Stimulated activated memory B cell treated with anti-CD40 and anti-IgM and Interleukin-4, amounts not matched to agents 10 μg/mL and 1 μg/mL and 100 μg/mL, for 72 hours (primary cell): ENCODE measurements around the gene EP300.

Experiments used
- ATAC-seq: fragments of 150-1000 bp; cut with Tn5 transposase; 2 replicates; pipeline ENCODE4 v1.10.0; 2021
- H3K27ac Mint-ChIP-seq: one replicate; pipeline ENCODE4 v1.8.0; 2022; ENCODE audit warnings: mild to moderate bottlenecking, mixed read lengths
- H3K27me3 Mint-ChIP-seq: one replicate; pipeline ENCODE4 v1.8.0; 2022; ENCODE audit warnings: mixed read lengths
- H3K36me3 Mint-ChIP-seq: one replicate; pipeline ENCODE4 v1.8.0; 2022; ENCODE audit warnings: mixed read lengths
- H3K4me1 Mint-ChIP-seq: one replicate; pipeline ENCODE4 v1.8.0; 2022; ENCODE audit warnings: mixed read lengths
- H3K4me3 Mint-ChIP-seq: one replicate; pipeline ENCODE4 v1.8.0; 2022; ENCODE audit warnings: mild to moderate bottlenecking, moderate library complexity, mixed read lengths
- H3K9me3 Mint-ChIP-seq: one replicate; pipeline ENCODE4 v1.8.0; 2022; ENCODE audit warnings: mixed read lengths

Gene EP300

GRCh38 chr22:41074061-41074460, 18.3 kb upstream of the EP300 start:
- H3K27ac Mint-ChIP-seq: no peak overlapping the region
- H3K4me1 Mint-ChIP-seq: peaks cover 13% of the 10 kb centered on the region
- H3K27me3 Mint-ChIP-seq: no peaks in the 10 kb centered on the region
- no peaks in the 10 kb centered on the region for H3K9me3 Mint-ChIP-seq
- no peak overlapping the region for H3K4me3 Mint-ChIP-seq
- no peaks in the 10 kb centered on the region for H3K36me3 Mint-ChIP-seq
- ATAC-seq: no peak

GRCh38 chr22:41074466-41074865, 17.9 kb upstream of the EP300 start:
- no peak for ATAC-seq
- Mint-ChIP-seq H3K27ac (no peak overlapping the region), H3K4me1 (peaks cover 12% of the 10 kb centered on the region), H3K4me3 (no peak overlapping the region), H3K9me3 (no peaks in the 10 kb centered on the region), H3K36me3 (no peaks in the 10 kb centered on the region), H3K27me3 (no peaks in the 10 kb centered on the region)

GRCh38 chr22:41074941-41075710, 17.3 kb upstream of the EP300 start:
- H3K4me1 Mint-ChIP-seq: peaks cover 12% of the 10 kb centered on the region
- H3K36me3 Mint-ChIP-seq: no peaks in the 10 kb centered on the region
- no peak overlapping the region for H3K27ac Mint-ChIP-seq
- no peaks in the 10 kb centered on the region for H3K27me3 Mint-ChIP-seq
- ATAC-seq: no peak
- H3K4me3 Mint-ChIP-seq: no peak overlapping the region
- no peaks in the 10 kb centered on the region for H3K9me3 Mint-ChIP-seq

GRCh38 chr22:41075946-41076345, 16.4 kb upstream of the EP300 start:
- H3K27me3 Mint-ChIP-seq: no peaks in the 10 kb centered on the region
- no peak overlapping the region for H3K27ac Mint-ChIP-seq
- ATAC-seq: no peak
- no peaks in the 10 kb centered on the region for H3K36me3 Mint-ChIP-seq
- H3K4me3 Mint-ChIP-seq: no peak overlapping the region
- no peaks in the 10 kb centered on the region for H3K9me3 Mint-ChIP-seq
- peaks cover 12% of the 10 kb centered on the region for H3K4me1 Mint-ChIP-seq

- no peaks in the 10 kb centered on the region for H3K36me3 Mint-ChIP-seq
- H3K4me1 Mint-ChIP-seq: peaks cover 12% of the 10 kb centered on the region
- ATAC-seq: no peak
- H3K27me3 Mint-ChIP-seq: no peaks in the 10 kb centered on the region
- no peaks in the 10 kb centered on the region for H3K9me3 Mint-ChIP-seq
- H3K4me3 Mint-ChIP-seq: no peak overlapping the region
- no peak overlapping the region for H3K27ac Mint-ChIP-seq
These were observed 15.5 kb upstream of the EP300 start for GRCh38 chr22:41076857-41077256.

GRCh38 chr22:41078931-41079330, 13.5 kb upstream of the EP300 start:
- Mint-ChIP-seq H3K9me3 (no peaks in the 10 kb centered on the region), H3K27ac (peak overlapping the region; percentile 25), H3K4me1 (peaks cover 12% of the 10 kb centered on the region), H3K4me3 (no peak overlapping the region), H3K36me3 (no peaks in the 10 kb centered on the region), H3K27me3 (no peaks in the 10 kb centered on the region)
- ATAC-seq: peak; percentile 74

GRCh38 chr22:41085842-41086241, 6.5 kb upstream of the EP300 start:
- Mint-ChIP-seq H3K27me3 (no peaks in the 10 kb centered on the region), H3K9me3 (no peaks in the 10 kb centered on the region), H3K4me1 (peaks cover 6% of the 10 kb centered on the region), H3K36me3 (no peaks in the 10 kb centered on the region), H3K4me3 (no peak overlapping the region), H3K27ac (no peak overlapping the region)
- no peak for ATAC-seq

GRCh38 chr22:41091132-41092022, 1.0 kb upstream of the EP300 start:
- H3K4me1 Mint-ChIP-seq: peaks cover 32% of the 10 kb centered on the region
- peak; percentile 91 for ATAC-seq

GRCh38 chr22:41092847-41093411, 537 bp downstream of the EP300 start:
- peaks cover 43% of the 10 kb centered on the region for H3K4me1 Mint-ChIP-seq
- peaks cover 32% of the 10 kb centered on the region for H3K36me3 Mint-ChIP-seq
- H3K27me3 Mint-ChIP-seq: no peaks in the 10 kb centered on the region
- peak overlapping the region; percentile 100 for H3K4me3 Mint-ChIP-seq
- H3K9me3 Mint-ChIP-seq: no peaks in the 10 kb centered on the region
- no peak for ATAC-seq
- peak overlapping the region; percentile 98 for H3K27ac Mint-ChIP-seq

More at GRCh38 chr22:41091132-41092022, 1.0 kb upstream of the EP300 start:
- Mint-ChIP-seq H3K27ac (peak overlapping the region; percentile 98), H3K4me3 (peak overlapping the region; percentile 100), H3K27me3 (no peaks in the 10 kb centered on the region), H3K9me3 (no peaks in the 10 kb centered on the region), H3K36me3 (peaks cover 25% of the 10 kb centered on the region)

- Mint-ChIP-seq H3K9me3 (no peaks in the 10 kb centered on the region), H3K27ac (peak overlapping the region; percentile 98), H3K36me3 (peaks cover 33% of the 10 kb centered on the region), H3K4me1 (peaks cover 55% of the 10 kb centered on the region), H3K4me3 (peak overlapping the region; percentile 100), H3K27me3 (no peaks in the 10 kb centered on the region)
- ATAC-seq: no peak
These were observed 1.7 kb downstream of the EP300 start for GRCh38 chr22:41094041-41094593.

GRCh38 chr22:41096391-41096790, 4.0 kb downstream of the EP300 start:
- Mint-ChIP-seq H3K4me1 (peaks cover 67% of the 10 kb centered on the region), H3K36me3 (peaks cover 38% of the 10 kb centered on the region), H3K27ac (no peak overlapping the region)

GRCh38 chr22:41096841-41097240, 4.4 kb downstream of the EP300 start:
- Mint-ChIP-seq H3K4me1 (peaks cover 71% of the 10 kb centered on the region), H3K4me3 (peak overlapping the region; percentile 26), H3K27ac (no peak overlapping the region)

More at GRCh38 chr22:41096391-41096790, 4.0 kb downstream of the EP300 start:
- Mint-ChIP-seq H3K9me3 (no peaks in the 10 kb centered on the region), H3K27me3 (no peaks in the 10 kb centered on the region), H3K4me3 (peak overlapping the region; percentile 26)
- no peak for ATAC-seq

GRCh38 chr22:41099036-41099435, 6.6 kb downstream of the EP300 start:
- peaks cover 81% of the 10 kb centered on the region for H3K4me1 Mint-ChIP-seq
- no peak overlapping the region for H3K4me3 Mint-ChIP-seq
- ATAC-seq: no peak
- H3K36me3 Mint-ChIP-seq: peaks cover 38% of the 10 kb centered on the region
- H3K27me3 Mint-ChIP-seq: no peaks in the 10 kb centered on the region
- no peak overlapping the region for H3K27ac Mint-ChIP-seq
- H3K9me3 Mint-ChIP-seq: no peaks in the 10 kb centered on the region

More at GRCh38 chr22:41096841-41097240, 4.4 kb downstream of the EP300 start:
- H3K36me3 Mint-ChIP-seq: peaks cover 34% of the 10 kb centered on the region
- H3K27me3 Mint-ChIP-seq: no peaks in the 10 kb centered on the region
- no peak for ATAC-seq
- no peaks in the 10 kb centered on the region for H3K9me3 Mint-ChIP-seq

GRCh38 chr22:41106122-41106968, 14.0 kb downstream of the EP300 start:
- ATAC-seq: no peak
- no peaks in the 10 kb centered on the region for H3K27me3 Mint-ChIP-seq
- H3K36me3 Mint-ChIP-seq: peaks cover 28% of the 10 kb centered on the region
- peak overlapping the region; percentile 45 for H3K27ac Mint-ChIP-seq
- peaks cover 68% of the 10 kb centered on the region for H3K4me1 Mint-ChIP-seq
- no peak overlapping the region for H3K4me3 Mint-ChIP-seq
- H3K9me3 Mint-ChIP-seq: no peaks in the 10 kb centered on the region
